NCI-H1930 (cell line): ENCODE data around the gene DICER1.

Experiments used
- DNase-seq, 2 experiments: peaks; one replicate each; lab custom pipeline; 2025; lab: John Stamatoyannopoulos, UW

Gene DICER1

DNA sequence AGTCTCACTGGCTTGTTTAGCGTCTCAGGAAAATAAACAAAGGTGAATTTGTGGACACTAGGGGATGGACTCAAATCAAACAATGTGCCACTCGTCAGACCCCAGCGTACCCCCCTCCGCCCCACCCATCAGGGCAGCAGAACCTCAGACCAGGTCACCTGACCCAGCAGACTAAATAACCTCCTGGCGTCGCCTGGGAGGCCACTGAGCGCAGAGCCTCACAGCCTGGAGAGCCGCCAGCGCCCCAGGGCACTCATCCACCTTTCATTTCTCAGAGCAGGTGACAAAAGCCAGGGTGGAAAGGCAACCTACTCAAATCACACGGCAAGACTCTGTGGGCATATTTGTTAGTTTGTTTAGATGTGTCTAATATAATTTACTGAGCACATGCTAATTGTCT lies 100.9 kb downstream of the DICER1 start:
- DNase-seq: no peak

GRCh38 chr14:95055318-95055717 lies 102.0 kb downstream of the DICER1 start:
- no peak for DNase-seq

DNA sequence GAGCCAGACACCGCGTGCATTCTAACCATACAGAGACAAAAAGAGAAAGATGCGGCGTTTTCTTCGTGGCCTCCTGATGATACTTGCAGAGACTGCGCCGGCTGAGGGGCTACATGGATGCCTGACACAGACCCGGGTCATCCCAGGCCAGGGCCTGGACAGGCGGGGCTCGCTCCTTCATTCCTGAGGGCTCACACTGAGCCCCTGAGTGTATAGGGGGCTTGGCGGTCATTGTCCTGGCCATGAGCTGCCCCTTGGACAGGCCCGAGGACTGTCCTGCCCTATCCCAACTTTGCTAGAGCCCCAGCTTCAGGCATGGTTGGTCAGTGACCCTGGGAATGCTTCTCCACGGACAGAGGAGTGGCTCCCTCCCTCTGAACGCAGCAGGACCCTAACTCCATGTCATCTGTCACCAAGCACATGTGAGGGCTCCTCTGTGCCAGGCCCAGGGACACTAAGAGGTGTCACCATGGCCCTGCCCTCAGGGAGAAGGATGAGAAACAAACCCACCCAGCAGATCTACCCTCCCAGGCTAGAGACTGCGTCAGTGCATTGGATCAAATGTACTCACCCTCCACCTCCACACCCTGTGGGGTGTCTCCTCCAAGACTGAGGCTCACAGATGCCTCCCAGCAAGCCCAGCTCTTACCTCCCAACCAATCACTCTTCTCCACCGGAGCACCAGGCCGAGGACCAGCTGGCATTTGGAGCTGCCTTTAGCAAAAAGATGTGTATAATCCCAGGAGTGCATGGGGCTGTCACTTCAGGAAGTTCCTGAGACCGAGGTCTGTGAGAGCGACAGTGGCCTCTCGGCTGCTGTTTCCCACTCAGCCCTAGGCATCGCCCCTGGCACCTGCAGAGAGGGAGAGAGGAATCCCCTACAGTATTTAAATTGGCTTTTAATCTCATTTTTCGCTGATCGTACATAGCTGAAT lies 102.7 kb downstream of the DICER1 start:
- DNase-seq: no peak

GRCh38 chr14:95052016-95052585 lies 105.2 kb downstream of the DICER1 start:
- no peak for DNase-seq

- no peak for DNase-seq
These were observed 107.4 kb downstream of the DICER1 start for GRCh38 chr14:95049952-95050351.

GRCh38 chr14:95048771-95049312 lies 108.5 kb downstream of the DICER1 start:
- no peak for DNase-seq

DNA sequence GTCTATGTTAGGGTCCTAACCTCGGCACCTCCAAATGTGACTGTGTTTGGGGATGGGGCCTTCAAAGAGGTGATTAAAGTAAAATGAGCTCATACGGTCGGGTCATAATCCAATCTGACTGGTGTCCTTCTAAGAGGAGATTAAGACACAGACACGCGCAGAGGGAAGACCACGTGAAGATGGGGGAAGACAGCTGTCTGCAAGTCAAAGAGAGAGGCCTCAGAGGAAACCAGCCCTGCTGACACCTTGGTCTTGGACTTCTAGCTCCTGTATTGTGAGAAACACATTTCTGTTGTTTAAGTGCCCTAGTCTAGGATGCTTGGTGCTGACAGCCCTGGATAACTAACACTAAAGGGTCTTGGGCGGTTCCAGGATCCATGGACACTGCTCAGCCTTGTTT lies 109.6 kb downstream of the DICER1 start:
- no peak for DNase-seq

DNA sequence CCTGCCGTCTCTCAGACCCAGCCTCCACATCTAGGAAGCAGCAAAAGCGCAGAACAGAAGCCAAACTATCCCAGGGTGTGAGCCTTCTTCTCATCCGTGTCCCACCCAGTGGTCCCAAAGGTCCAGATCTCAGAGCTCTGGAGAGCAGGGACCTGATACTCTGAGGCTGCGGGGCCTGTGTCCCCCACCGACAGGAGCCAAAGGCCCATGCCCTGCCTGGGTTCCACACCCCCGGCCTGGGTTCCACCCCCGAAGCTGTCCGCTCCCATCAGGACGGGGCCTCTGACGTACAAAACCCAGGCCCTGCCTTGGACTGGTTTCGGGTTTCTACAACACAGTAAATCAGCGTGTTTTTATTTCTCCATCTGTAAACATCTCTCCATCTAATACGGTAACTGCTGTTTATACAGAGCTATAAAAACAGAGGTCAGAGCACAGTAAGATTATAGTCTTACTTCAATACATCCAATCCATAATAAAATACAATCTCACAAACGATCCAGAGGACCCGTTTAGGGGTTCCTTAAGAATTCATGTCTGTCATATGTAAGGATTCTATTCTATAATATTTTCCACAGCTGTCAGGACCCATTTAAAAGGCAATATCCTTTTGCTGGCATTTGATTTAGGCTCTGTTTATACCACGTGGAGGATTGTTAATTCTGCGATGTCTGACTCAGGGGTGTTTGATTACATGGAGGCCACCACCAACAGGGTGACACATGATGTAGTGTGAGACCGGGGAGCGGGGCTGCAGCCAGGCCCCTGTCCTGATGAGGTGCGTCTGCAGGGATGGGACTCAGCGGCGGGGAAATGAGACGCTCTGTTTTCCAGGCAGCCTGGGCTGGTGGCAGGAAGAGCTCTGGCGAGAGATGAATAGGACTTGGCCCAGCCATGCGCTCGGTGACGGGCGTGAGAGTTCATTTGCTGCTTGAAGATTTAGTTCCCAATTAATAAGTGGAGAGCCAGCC lies 110.3 kb downstream of the DICER1 start:
- DNase-seq: no peak

- DNase-seq: no peak
These were observed 111.4 kb downstream of the DICER1 start for GRCh38 chr14:95045836-95046430.

DNA sequence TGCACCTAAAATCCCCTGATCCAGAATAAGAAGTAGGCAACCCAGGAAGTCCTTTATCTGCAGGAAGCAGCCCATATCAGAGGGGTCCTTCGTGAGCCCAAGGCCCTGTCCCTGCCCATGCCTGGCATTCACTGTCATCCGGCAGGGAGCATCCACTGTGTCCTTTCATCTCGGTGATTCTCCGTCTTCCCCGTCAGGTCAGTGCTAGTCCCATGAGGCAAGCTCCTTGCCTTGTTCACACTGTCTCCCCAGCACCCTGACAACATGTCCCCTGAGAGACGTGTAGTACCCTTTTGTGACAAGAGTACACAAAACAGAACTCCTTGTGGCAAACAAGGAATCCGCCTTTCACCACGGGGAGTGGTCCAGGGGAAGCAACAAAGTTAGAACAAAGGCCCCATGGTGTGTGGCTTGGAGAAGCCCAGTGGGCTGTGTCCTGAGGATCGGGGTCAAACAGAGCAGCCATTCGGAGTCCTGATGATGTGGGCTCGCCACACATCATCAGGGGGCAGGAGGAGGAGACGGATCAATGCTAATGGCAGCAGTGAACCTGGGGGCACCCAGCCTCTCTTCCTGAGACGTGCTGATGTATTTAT lies 112.1 kb downstream of the DICER1 start:
- no peak for DNase-seq

DNA sequence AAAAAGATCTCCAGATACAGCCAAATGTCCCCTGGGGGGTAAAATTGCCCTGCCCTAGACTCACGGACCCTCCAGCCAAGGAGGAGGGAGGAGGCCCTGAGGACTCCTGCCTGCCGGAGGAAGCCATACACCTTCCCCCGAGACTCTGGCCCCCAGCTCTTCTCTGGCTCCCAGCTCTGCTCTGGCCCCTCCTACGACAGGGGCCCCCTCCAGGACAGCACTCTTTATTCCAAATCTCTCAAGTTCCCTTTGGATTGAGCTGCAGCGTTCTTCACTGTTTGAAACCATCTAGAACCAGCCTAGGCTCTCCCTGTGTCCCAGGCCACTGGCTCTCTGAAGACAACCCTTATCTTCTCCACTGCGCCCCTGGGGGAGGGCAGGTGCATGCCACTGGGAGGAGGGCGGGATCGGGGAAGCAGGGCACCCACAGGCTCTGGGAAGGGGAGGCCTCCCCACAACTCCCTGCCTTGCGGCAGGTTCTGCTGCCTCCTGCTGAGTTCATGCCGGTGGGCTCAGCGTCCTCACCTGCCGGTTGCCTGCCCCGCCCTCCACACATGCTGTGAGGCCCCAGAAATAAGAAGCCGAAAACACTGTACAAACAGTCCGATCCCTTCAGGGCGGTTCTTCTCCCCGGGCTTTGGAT lies 112.7 kb downstream of the DICER1 start:
- no peak for DNase-seq

- DNase-seq: no peak
These were observed 113.4 kb downstream of the DICER1 start for GRCh38 chr14:95043732-95044462.

DNA sequence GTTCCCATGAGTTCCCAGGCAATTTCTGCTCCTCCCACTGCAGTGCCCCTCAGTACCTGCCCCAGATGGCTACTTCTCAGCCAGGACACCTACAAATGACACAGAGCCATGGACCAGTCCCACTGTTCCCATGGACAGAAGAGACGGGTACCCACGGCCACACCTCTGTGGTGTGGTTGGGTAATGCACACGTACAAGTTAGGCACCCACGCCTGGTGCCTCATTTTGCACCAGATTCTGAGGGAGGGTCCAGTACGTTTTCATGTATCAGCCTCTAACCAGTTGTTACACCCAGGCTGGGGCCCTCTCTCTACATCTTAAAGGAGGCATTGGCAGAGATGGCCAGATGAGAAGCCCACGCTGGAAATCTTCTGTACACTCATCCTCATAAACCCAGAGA lies 114.0 kb downstream of the DICER1 start:
- no peak for DNase-seq

GRCh38 chr14:95041477-95042020 lies 115.8 kb downstream of the DICER1 start:
- DNase-seq: no peak

GRCh38 chr14:95040708-95041476 lies 116.4 kb downstream of the DICER1 start:
- DNase-seq: no peak

DNA sequence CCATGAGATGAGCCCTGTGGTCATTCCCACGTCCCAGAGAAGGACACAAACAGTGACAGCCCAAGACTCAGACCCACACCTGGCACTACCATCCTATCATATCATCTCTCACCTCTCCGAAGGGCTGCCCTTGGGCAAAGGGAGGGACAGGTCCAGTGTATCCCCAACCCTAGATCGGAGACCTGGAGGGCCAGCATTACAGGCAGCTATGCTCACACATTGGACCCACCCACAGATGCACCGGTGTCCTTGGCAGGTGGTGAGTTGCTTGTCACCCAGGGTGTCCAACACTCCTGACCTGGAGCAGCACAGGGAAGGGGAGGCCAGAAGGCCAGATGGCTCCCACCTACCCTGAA lies 117.4 kb downstream of the DICER1 start:
- no peak for DNase-seq

GRCh38 chr14:95039259-95039992 lies 117.9 kb downstream of the DICER1 start:
- DNase-seq: no peak

- DNase-seq: no peak
These were observed 118.6 kb downstream of the DICER1 start for GRCh38 chr14:95038521-95039250.
